Neural progenitor cell (in vitro differentiated cells): Measurements from ENCODE around the gene ENPP6. TPM values are rescaled to one million over a fixed set of nuclear protein-coding genes. Genes with fewer than 3 reads are reported as not detected.

Experiments used
- DNase-seq: peaks from one replicate; pipeline ENCODE4 v3.0.0-alpha.2; 2016; ENCODE audit warnings: low spot score
- H2AFZ ChIP-seq: fragments of 200-600 bp; sonication (generic); replicated peaks from 2 replicates; pipeline ENCODE4 v1.6.1; 2016; ENCODE audit warnings: antibody characterized with exemption
- H3F3A ChIP-seq: fragments of 200-600 bp; sonication (generic); 2 replicates; pipeline ENCODE4 v1.6.1; 2016; ENCODE audit warnings: antibody characterized with exemption, low read depth
- H3K27ac ChIP-seq: fragments of 200-600 bp; sonication (generic); 2 replicates; pipeline ENCODE4 v1.5.1; 2016; ENCODE audit warnings: mild to moderate bottlenecking
- H3K27me3 ChIP-seq: fragments of 200-600 bp; sonication (generic); 2 replicates; pipeline ENCODE4 v1.6.1; 2016; ENCODE audit warnings: mild to moderate bottlenecking, moderate library complexity
- H3K36me3 ChIP-seq: fragments of 200-600 bp; sonication (generic); 2 replicates; pipeline ENCODE4 v1.5.1; 2016
- H3K4me1 ChIP-seq: fragments of 200-600 bp; sonication (generic); 2 replicates; pipeline ENCODE4 v1.6.1; 2016; ENCODE audit warnings: mixed run types
- H3K4me2 ChIP-seq: fragments of 200-600 bp; sonication (generic); 2 replicates; pipeline ENCODE4 v1.6.1; 2016
- H3K4me3 ChIP-seq: fragments of 200-600 bp; sonication (generic); 2 replicates; pipeline ENCODE4 v1.5.1; 2016
- H3K79me2 ChIP-seq: fragments of 200-600 bp; sonication (generic); 2 replicates; pipeline ENCODE4 v1.6.1; 2016; ENCODE audit warnings: low read depth
- H3K9ac ChIP-seq: fragments of 200-600 bp; sonication (generic); 2 replicates; pipeline ENCODE4 v1.6.1; 2016
- H3K9me3 ChIP-seq: fragments of 200-600 bp; sonication (generic); 2 replicates; pipeline ENCODE4 v1.5.1; 2016; ENCODE audit warnings: low read depth
- H4K20me1 ChIP-seq: fragments of 200-600 bp; sonication (generic); 2 replicates; pipeline ENCODE4 v1.6.1; 2016; ENCODE audit warnings: low read depth
- H3K27ac Mint-ChIP-seq: 3 replicates; pipeline ENCODE4 v1.8.0; 2021; ENCODE audit warnings: mixed read lengths
- H3K27me3 Mint-ChIP-seq: 2 replicates; pipeline ENCODE4 v1.8.0; 2022; ENCODE audit warnings: low read depth, mild to moderate bottlenecking, inconsistent platforms, moderate library complexity, mixed read lengths; ENCODE audit not compliant: insufficient read depth
- H3K36me3 Mint-ChIP-seq: 3 replicates; pipeline ENCODE4 v1.8.0; 2021; ENCODE audit warnings: mixed read lengths
- H3K4me1 Mint-ChIP-seq: 3 replicates; pipeline ENCODE4 v1.8.0; 2021; ENCODE audit warnings: mixed read lengths
- H3K4me3 Mint-ChIP-seq: 3 replicates; pipeline ENCODE4 v1.8.0; 2021; ENCODE audit warnings: mild to moderate bottlenecking, moderate library complexity, mixed read lengths
- H3K9me3 Mint-ChIP-seq: 3 replicates; pipeline ENCODE4 v1.8.0; 2020; ENCODE audit warnings: mixed read lengths
- EZH2 ChIP-seq: fragments of 200-600 bp; sonication (generic); IDR thresholded peaks from 2 replicates; pipeline ENCODE4 v1.6.1; 2017; ENCODE audit warnings: antibody characterized with exemption, mild to moderate bottlenecking, moderate library complexity
- EZH2phosphoT487 ChIP-seq: fragments of 200-600 bp; sonication (generic); IDR thresholded peaks from 2 replicates; pipeline ENCODE4 v1.6.1; 2017; ENCODE audit warnings: antibody characterized with exemption
- total RNA-seq: library from RNA; depleted of rRNA; stranded (reverse); fragments of >200 nt; gene quantifications from 2 replicates; pipeline ENCODE4 v1.2.3, GENCODE V29; 2015; ENCODE audit warnings: low replicate concordance
- TF ChIP-seq, protein P1 (sequence below): fragments of 200-600 bp; sonication (generic); IDR thresholded peaks from 2 replicates; pipeline ENCODE4 v1.5.1; 2017; ENCODE audit warnings: antibody characterized with exemption, mild to moderate bottlenecking

ENPP6 gene
- total RNA-seq, 1 donor from 2014 or later = not detected

DNA sequence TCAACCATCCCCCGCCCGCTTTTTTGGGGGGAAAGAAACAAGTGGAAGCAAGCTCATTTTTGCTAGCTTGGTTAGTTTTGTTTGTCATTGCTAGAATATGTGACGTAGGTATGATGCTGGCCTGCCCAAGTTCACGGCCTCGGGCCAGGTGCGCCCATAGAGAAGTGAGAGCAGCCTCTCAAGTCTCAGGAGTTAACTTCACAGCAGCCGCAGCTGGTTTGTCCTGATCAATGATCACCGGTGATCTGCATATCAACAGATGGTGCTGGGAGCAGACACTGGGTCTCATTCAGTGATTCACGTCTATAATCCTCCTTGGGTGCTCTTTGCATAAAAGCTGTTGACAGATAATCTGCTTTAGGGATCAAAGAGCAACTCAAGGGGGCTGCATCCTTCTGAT, 50.1 kb downstream of the ENPP6 start:
- Histone ChIP-seq H3K36me3 (no peaks in the 10 kb centered on the region), H3K9ac (no peak overlapping the region), H3K4me2 (peak overlapping the region; percentile 64), H4K20me1 (no peaks in the 10 kb centered on the region), H2AFZ (no peak overlapping the region), H3K27me3 (peaks cover 61% of the 10 kb centered on the region), H3F3A (peaks cover 14% of the 10 kb centered on the region), H3K4me1 (peaks cover 6% of the 10 kb centered on the region), H3K79me2 (no peaks in the 10 kb centered on the region), H3K27ac (no peak overlapping the region), H3K9me3 (no peaks in the 10 kb centered on the region), H3K4me3 (no peak overlapping the region)
- Mint-ChIP-seq H3K4me1 (peaks cover 33% of the 10 kb centered on the region), H3K4me3 (no peak overlapping the region), H3K9me3 (no peaks in the 10 kb centered on the region), H3K27me3 (peaks cover 13% of the 10 kb centered on the region), H3K27ac (no peak overlapping the region), H3K36me3 (no peaks in the 10 kb centered on the region)
- TF ChIP-seq, protein P1, sequence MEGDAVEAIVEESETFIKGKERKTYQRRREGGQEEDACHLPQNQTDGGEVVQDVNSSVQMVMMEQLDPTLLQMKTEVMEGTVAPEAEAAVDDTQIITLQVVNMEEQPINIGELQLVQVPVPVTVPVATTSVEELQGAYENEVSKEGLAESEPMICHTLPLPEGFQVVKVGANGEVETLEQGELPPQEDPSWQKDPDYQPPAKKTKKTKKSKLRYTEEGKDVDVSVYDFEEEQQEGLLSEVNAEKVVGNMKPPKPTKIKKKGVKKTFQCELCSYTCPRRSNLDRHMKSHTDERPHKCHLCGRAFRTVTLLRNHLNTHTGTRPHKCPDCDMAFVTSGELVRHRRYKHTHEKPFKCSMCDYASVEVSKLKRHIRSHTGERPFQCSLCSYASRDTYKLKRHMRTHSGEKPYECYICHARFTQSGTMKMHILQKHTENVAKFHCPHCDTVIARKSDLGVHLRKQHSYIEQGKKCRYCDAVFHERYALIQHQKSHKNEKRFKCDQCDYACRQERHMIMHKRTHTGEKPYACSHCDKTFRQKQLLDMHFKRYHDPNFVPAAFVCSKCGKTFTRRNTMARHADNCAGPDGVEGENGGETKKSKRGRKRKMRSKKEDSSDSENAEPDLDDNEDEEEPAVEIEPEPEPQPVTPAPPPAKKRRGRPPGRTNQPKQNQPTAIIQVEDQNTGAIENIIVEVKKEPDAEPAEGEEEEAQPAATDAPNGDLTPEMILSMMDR = no peak
- no peak for TF ChIP-seq EZH2
- TF ChIP-seq EZH2phosphoT487 = no peak
- DNase-seq = peak; percentile 59

DNA sequence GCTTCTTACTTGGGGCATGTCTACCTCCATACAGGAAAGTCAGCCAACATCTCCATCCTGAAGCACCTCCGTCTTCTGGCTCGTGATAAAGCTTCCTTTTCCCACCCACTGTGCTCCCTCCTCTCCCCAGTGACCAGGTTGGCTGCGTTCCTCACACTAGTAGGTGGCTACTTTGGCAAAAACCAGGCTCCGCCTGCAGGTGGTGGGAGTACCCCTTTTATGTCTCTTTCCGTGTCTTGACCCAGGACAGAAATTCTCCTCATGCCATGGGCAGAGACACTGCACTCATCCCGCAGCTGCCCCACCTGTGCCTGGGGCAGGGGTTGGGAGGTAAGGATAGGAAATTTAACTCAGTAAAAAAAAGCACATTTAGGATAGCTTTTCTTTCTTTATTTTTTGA, 50.9 kb downstream of the ENPP6 start:
- H3K9me3 Mint-ChIP-seq = no peaks in the 10 kb centered on the region
- Histone ChIP-seq H3K9ac (no peak overlapping the region), H3K27ac (no peak overlapping the region), H3K4me3 (no peak overlapping the region), H3K9me3 (no peaks in the 10 kb centered on the region), H4K20me1 (no peaks in the 10 kb centered on the region), H3K36me3 (no peaks in the 10 kb centered on the region), H2AFZ (no peak overlapping the region), H3F3A (peaks cover 14% of the 10 kb centered on the region), H3K79me2 (no peaks in the 10 kb centered on the region), H3K27me3 (peaks cover 61% of the 10 kb centered on the region), H3K4me2 (no peak overlapping the region), H3K4me1 (peaks cover 6% of the 10 kb centered on the region)
- H3K36me3 Mint-ChIP-seq = no peaks in the 10 kb centered on the region
- peaks cover 32% of the 10 kb centered on the region for H3K4me1 Mint-ChIP-seq
- TF ChIP-seq, protein P1 = no peak
- TF ChIP-seq EZH2phosphoT487 (no peak), EZH2 (no peak)
- DNase-seq = no peak
- no peak overlapping the region for H3K4me3 Mint-ChIP-seq
- peaks cover 12% of the 10 kb centered on the region for H3K27me3 Mint-ChIP-seq
- no peak overlapping the region for H3K27ac Mint-ChIP-seq

DNA sequence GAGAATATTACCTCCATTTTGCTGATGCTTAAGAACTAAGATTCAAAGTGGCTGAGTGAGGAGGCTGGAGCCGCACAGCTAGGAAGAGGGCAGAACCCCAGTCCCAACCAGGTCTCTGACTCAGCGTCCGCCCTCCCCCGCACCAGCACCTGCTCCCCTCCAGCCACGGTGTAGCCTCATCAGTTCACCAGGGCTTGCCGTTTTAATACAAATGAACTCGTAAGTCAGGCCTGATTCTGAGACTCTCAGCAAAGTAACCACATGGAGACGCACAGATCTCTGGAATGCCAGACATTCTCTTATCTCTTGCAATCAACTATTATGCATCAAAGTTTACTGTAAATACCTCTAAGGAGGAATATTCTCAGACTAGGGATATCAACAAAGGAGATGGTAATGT, 52.4 kb downstream of the ENPP6 start:
- Histone ChIP-seq H3K9me3 (no peaks in the 10 kb centered on the region), H3K9ac (no peak overlapping the region), H3K27ac (no peak overlapping the region), H3K4me1 (peaks cover 6% of the 10 kb centered on the region), H3F3A (peaks cover 14% of the 10 kb centered on the region), H3K4me3 (no peak overlapping the region), H3K79me2 (no peaks in the 10 kb centered on the region), H3K36me3 (no peaks in the 10 kb centered on the region), H4K20me1 (no peaks in the 10 kb centered on the region), H2AFZ (no peak overlapping the region), H3K27me3 (peaks cover 61% of the 10 kb centered on the region), H3K4me2 (no peak overlapping the region)
- H3K4me3 Mint-ChIP-seq = no peak overlapping the region
- H3K36me3 Mint-ChIP-seq = no peaks in the 10 kb centered on the region
- no peak overlapping the region for H3K27ac Mint-ChIP-seq
- peaks cover 20% of the 10 kb centered on the region for H3K4me1 Mint-ChIP-seq
- H3K27me3 Mint-ChIP-seq = peaks cover 12% of the 10 kb centered on the region
- DNase-seq = no peak
- TF ChIP-seq, protein P1 = no peak
- no peak for TF ChIP-seq EZH2
- no peak for TF ChIP-seq EZH2phosphoT487
- no peaks in the 10 kb centered on the region for H3K9me3 Mint-ChIP-seq

DNA sequence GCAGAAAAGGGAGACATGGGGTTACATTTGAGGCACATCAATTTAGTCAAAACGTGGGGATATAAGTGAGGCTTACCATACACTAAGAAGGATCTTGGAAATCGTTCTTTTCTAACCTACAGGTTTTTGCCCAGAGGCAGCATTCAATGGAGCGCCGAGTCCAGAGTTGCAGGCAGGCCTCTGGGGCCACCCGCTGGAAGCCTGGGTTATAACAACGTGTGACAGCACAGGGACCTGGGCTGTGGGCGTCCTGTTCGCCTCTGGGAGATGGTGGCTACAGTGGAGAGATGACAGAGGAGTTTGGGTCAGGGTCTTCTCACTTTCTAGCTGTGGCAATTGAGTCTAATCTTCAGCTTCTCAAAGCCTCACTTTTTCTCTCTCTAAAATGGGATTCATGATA, 53.9 kb downstream of the ENPP6 start:
- H4K20me1 ChIP-seq = no peaks in the 10 kb centered on the region
- TF ChIP-seq, protein P1 = peak; percentile 86
- TF ChIP-seq EZH2 (no peak), EZH2phosphoT487 (no peak)
- Mint-ChIP-seq H3K36me3 (no peaks in the 10 kb centered on the region), H3K4me3 (no peak overlapping the region), H3K9me3 (no peaks in the 10 kb centered on the region), H3K4me1 (peaks cover 16% of the 10 kb centered on the region), H3K27ac (peak overlapping the region; percentile 47), H3K27me3 (peaks cover 12% of the 10 kb centered on the region)
- H3K4me1 ChIP-seq = peaks cover 6% of the 10 kb centered on the region
- DNase-seq = peak; percentile 88
- H3K27ac ChIP-seq = no peak overlapping the region
- H3K27me3 ChIP-seq = peaks cover 49% of the 10 kb centered on the region
- H3K36me3 ChIP-seq = no peaks in the 10 kb centered on the region
- peaks cover 14% of the 10 kb centered on the region for H3F3A ChIP-seq
- H3K4me2 ChIP-seq = no peak overlapping the region
- no peak overlapping the region for H2AFZ ChIP-seq
- H3K9me3 ChIP-seq = no peaks in the 10 kb centered on the region
- H3K4me3 ChIP-seq = no peak overlapping the region
- no peaks in the 10 kb centered on the region for H3K79me2 ChIP-seq
- no peak overlapping the region for H3K9ac ChIP-seq
